Stomach (tissue), 4 donors: ENCODE measurements around the gene DNAH10.

ENCODE experiments used
- EP300 ChIP-seq: sonication (generic); formaldehyde crosslinking; IDR thresholded peaks from one replicate; pipeline ENCODE4 v1.6.1; 2017; ENCODE audit warnings: antibody characterized with exemption
- POLR2A ChIP-seq, 4 donors: fragments of 450-650 bp; IDR thresholded peaks; one replicate each; pipeline ENCODE4 v1.6.1; 2016; ENCODE audit warnings: antibody characterized with exemption in 4 of 4, control low read depth in 2 of 4, mild to moderate bottlenecking in 1 of 4, moderate library complexity in 1 of 4
- POLR2AphosphoS5 ChIP-seq, 3 donors: sonication (generic); formaldehyde crosslinking; IDR thresholded peaks; one replicate each; pipeline ENCODE4 v1.6.1; 2016; ENCODE audit warnings: antibody characterized with exemption in 3 of 3
- TF ChIP-seq, protein P1 (sequence below), 7 experiments: fragments of 450-650 bp in 4 of 7; fragments of 200-600 bp in 3 of 7; sonication (generic) in 3 of 7; IDR thresholded peaks; one replicate each; pipeline ENCODE4 v1.5.1; 2016 to 2019; ENCODE audit warnings: antibody characterized with exemption in 7 of 7, control low read depth in 2 of 7, mild to moderate bottlenecking in 1 of 7

DNA sequence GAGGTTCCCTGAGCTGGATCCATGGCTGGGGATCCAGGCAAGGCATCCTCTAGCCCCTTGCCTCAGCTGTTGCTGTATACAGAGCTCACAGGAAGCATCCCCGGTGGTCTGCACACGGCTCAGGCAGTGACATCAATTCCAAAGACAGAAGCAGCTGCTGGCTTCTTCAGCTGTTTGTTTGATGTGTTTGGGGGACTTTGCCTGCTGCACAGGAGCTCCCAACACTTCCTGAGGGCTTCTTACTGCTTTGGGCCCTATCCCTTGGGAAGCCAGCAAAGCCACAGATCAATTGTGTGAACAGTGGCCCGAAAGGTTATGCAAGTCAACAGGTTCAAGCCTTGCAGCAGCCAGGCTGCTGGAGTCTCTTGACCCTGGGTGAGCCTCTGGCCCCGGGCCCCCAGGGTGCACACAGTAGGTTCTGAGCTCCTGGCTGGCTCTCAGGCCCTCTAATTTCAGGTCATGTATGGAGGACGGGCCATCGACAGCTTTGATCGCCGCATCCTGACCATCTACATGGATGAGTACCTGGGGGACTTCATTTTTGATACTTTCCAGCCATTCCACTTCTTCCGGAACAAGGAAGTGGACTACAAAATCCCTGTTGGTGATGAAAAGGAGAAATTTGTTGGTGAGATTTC is 168.0 kb downstream of the DNAH10 start:
- TF ChIP-seq, protein P1, sequence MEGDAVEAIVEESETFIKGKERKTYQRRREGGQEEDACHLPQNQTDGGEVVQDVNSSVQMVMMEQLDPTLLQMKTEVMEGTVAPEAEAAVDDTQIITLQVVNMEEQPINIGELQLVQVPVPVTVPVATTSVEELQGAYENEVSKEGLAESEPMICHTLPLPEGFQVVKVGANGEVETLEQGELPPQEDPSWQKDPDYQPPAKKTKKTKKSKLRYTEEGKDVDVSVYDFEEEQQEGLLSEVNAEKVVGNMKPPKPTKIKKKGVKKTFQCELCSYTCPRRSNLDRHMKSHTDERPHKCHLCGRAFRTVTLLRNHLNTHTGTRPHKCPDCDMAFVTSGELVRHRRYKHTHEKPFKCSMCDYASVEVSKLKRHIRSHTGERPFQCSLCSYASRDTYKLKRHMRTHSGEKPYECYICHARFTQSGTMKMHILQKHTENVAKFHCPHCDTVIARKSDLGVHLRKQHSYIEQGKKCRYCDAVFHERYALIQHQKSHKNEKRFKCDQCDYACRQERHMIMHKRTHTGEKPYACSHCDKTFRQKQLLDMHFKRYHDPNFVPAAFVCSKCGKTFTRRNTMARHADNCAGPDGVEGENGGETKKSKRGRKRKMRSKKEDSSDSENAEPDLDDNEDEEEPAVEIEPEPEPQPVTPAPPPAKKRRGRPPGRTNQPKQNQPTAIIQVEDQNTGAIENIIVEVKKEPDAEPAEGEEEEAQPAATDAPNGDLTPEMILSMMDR (IDR thresholded peaks at IDR 0.05) = no peak
- TF ChIP-seq POLR2A (IDR thresholded peaks at IDR 0.05) = no peak
- no peak for TF ChIP-seq EP300
- TF ChIP-seq POLR2AphosphoS5 (IDR thresholded peaks at IDR 0.05) = no peak
